A549 (cell line): ENCODE results near the gene SHISAL1.
"Not testable (repeated sequence)": the region's sequence is repeated elsewhere in the genome, so short reads cannot be mapped to it uniquely, and the experiment has no call there.

Experiments
- BHLHE40 ChIP-seq: IDR thresholded peaks from 2 replicates; pipeline ENCODE4 v1.6.1; 2012; ENCODE audit warnings: low read depth, low read length, inconsistent platforms
- CBX8 ChIP-seq: fragments of 200-600 bp; sonication (generic); IDR thresholded peaks from 2 replicates; pipeline ENCODE4 v1.6.1; 2016
- CHD2 ChIP-seq: fragments of 150-350 bp; IDR thresholded peaks from 2 replicates; pipeline ENCODE4 v1.6.1; 2014; ENCODE audit warnings: low read length; ENCODE audit not compliant: partially characterized antibody
- ESRRA ChIP-seq: fragments of 150-350 bp; IDR thresholded peaks from 2 replicates; pipeline ENCODE4 v1.6.1; 2014; ENCODE audit warnings: mild to moderate bottlenecking, low read length, borderline replicate concordance
- FOSL2 ChIP-seq, 2 experiments: fragments of 450-650 bp in 1 of 2; fragments of >200 bp in 1 of 2; sonication (Bioruptor Twin) in 1 of 2; formaldehyde crosslinking; IDR thresholded peaks; 2 replicates each; pipeline versions ENCODE4 v1.5.0 to v1.6.1; 2016 to 2020; ENCODE audit warnings: mild to moderate bottlenecking in 1 of 2, moderate library complexity in 1 of 2
- HDAC2 ChIP-seq: fragments of 200-600 bp; sonication (generic); IDR thresholded peaks from 2 replicates; pipeline ENCODE4 v1.6.1; 2016
- JUNB ChIP-seq: fragments of >200 bp; sonication (Bioruptor Twin); formaldehyde crosslinking; IDR thresholded peaks from 2 replicates; pipeline ENCODE4 v1.6.1; 2016
- POLR2A ChIP-seq: IDR thresholded peaks from 2 replicates; pipeline ENCODE4 v1.6.1; 2012; ENCODE audit warnings: mild to moderate bottlenecking, low read length
- RARB ChIP-seq: fragments of 250-450 bp; sonication (Bioruptor Pico); IDR thresholded peaks from 2 replicates; pipeline ENCODE4 v1.8.0; 2021; ENCODE audit warnings: mild to moderate bottlenecking, moderate library complexity
- RFX5 ChIP-seq: fragments of 450-650 bp; IDR thresholded peaks from 2 replicates; pipeline ENCODE4 v1.7.1; 2014; ENCODE audit warnings: antibody characterized with exemption, mild to moderate bottlenecking, moderate library complexity
- TF ChIP-seq, protein P1 (sequence below): fragments of >200 bp; sonication (Bioruptor Twin); formaldehyde crosslinking; IDR thresholded peaks from 3 replicates; pipeline ENCODE4 v1.5.1; 2016
- TF ChIP-seq, protein P2 (sequence below): IDR thresholded peaks from 2 replicates; pipeline ENCODE4 v1.6.1; 2012
- TF ChIP-seq, protein P3 (sequence below): fragments of 200-600 bp; sonication (generic); IDR thresholded peaks from 2 replicates; pipeline ENCODE4 v1.6.1; 2016; ENCODE audit warnings: antibody characterized with exemption, mild to moderate bottlenecking, moderate library complexity
- TF ChIP-seq, protein P4 (sequence below): fragments of 450-650 bp; IDR thresholded peaks from 2 replicates; pipeline ENCODE4 v1.6.1; 2014; ENCODE audit warnings: antibody characterized with exemption

DNA sequence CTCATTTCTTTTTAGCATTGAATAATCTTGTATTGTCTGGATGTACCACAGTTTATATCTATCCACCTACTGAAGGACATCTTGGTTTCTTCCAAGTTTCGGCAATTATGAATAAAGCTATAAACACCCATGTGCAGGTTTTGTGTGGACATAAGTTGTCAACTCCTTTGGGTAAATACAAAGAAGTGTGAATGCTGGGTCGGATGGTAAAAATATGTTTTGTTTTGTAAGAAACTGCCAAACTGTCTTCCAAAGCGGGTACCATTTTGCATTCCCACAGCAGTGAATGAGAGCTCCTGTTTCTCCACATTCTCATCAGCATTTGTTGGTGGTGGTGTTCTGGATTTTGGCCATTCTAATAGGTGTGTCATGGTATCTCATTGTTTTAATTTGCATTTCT, 71.6 kb downstream of the SHISAL1 start:
- not testable (repeated sequence) for TF ChIP-seq POLR2A; FOSL2 (IDR thresholded peaks at IDR 0.05); FOSL2 (CRISPR knock-in tag; IDR thresholded peaks at IDR 0.05); RFX5; BHLHE40; CHD2; RARB (CRISPR knock-in tag); ESRRA; CBX8; JUNB; HDAC2
- TF ChIP-seq, protein P1, sequence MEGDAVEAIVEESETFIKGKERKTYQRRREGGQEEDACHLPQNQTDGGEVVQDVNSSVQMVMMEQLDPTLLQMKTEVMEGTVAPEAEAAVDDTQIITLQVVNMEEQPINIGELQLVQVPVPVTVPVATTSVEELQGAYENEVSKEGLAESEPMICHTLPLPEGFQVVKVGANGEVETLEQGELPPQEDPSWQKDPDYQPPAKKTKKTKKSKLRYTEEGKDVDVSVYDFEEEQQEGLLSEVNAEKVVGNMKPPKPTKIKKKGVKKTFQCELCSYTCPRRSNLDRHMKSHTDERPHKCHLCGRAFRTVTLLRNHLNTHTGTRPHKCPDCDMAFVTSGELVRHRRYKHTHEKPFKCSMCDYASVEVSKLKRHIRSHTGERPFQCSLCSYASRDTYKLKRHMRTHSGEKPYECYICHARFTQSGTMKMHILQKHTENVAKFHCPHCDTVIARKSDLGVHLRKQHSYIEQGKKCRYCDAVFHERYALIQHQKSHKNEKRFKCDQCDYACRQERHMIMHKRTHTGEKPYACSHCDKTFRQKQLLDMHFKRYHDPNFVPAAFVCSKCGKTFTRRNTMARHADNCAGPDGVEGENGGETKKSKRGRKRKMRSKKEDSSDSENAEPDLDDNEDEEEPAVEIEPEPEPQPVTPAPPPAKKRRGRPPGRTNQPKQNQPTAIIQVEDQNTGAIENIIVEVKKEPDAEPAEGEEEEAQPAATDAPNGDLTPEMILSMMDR = not testable (repeated sequence)
- TF ChIP-seq, protein P2, sequence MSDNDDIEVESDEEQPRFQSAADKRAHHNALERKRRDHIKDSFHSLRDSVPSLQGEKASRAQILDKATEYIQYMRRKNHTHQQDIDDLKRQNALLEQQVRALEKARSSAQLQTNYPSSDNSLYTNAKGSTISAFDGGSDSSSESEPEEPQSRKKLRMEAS = not testable (repeated sequence)
- TF ChIP-seq, protein P3, sequence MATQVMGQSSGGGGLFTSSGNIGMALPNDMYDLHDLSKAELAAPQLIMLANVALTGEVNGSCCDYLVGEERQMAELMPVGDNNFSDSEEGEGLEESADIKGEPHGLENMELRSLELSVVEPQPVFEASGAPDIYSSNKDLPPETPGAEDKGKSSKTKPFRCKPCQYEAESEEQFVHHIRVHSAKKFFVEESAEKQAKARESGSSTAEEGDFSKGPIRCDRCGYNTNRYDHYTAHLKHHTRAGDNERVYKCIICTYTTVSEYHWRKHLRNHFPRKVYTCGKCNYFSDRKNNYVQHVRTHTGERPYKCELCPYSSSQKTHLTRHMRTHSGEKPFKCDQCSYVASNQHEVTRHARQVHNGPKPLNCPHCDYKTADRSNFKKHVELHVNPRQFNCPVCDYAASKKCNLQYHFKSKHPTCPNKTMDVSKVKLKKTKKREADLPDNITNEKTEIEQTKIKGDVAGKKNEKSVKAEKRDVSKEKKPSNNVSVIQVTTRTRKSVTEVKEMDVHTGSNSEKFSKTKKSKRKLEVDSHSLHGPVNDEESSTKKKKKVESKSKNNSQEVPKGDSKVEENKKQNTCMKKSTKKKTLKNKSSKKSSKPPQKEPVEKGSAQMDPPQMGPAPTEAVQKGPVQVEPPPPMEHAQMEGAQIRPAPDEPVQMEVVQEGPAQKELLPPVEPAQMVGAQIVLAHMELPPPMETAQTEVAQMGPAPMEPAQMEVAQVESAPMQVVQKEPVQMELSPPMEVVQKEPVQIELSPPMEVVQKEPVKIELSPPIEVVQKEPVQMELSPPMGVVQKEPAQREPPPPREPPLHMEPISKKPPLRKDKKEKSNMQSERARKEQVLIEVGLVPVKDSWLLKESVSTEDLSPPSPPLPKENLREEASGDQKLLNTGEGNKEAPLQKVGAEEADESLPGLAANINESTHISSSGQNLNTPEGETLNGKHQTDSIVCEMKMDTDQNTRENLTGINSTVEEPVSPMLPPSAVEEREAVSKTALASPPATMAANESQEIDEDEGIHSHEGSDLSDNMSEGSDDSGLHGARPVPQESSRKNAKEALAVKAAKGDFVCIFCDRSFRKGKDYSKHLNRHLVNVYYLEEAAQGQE = not testable (repeated sequence)
- TF ChIP-seq, protein P4, sequence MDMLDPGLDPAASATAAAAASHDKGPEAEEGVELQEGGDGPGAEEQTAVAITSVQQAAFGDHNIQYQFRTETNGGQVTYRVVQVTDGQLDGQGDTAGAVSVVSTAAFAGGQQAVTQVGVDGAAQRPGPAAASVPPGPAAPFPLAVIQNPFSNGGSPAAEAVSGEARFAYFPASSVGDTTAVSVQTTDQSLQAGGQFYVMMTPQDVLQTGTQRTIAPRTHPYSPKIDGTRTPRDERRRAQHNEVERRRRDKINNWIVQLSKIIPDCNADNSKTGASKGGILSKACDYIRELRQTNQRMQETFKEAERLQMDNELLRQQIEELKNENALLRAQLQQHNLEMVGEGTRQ = not testable (repeated sequence)
